NCI-H526 treated with DMSO at 0.1 percent for 48 hours (cell line): ENCODE data around the gene SSC4D.
A peak's percentile ranks its signal among the peaks of the same experiment; 100 is the strongest.
"Not testable (repeated sequence)": the region's sequence is repeated elsewhere in the genome, so short reads cannot be mapped to it uniquely, and the experiment has no call there.

Experiments used
- DNase-seq: peaks from one replicate; lab custom pipeline; 2025; lab: John Stamatoyannopoulos, UW

SSC4D gene

GRCh38 chr7:76421097-76421496 is 11.6 kb upstream of the SSC4D start:
- DNase-seq, result not testable (repeated sequence)

GRCh38 chr7:76417654-76418310 is 8.3 kb upstream of the SSC4D start:
- DNase-seq, result not testable (repeated sequence)

GRCh38 chr7:76412249-76412648 is 2.8 kb upstream of the SSC4D start:
- no peak for DNase-seq

GRCh38 chr7:76411626-76412025 is 2.1 kb upstream of the SSC4D start:
- no peak for DNase-seq

- DNase-seq, result no peak
Measured at GRCh38 chr7:76408121-76408560, 1.4 kb downstream of the SSC4D start.

GRCh38 chr7:76407718-76408117 is 1.8 kb downstream of the SSC4D start:
- no peak for DNase-seq

- no peak for DNase-seq
Measured at GRCh38 chr7:76405738-76406137, 3.8 kb downstream of the SSC4D start.

- DNase-seq, result no peak
Measured at GRCh38 chr7:76403780-76404494, 5.6 kb downstream of the SSC4D start.

- not testable (repeated sequence) for DNase-seq
Measured at GRCh38 chr7:76403097-76403496, 6.4 kb downstream of the SSC4D start.

GRCh38 chr7:76400248-76400647 is 9.2 kb downstream of the SSC4D start:
- DNase-seq, result no peak

GRCh38 chr7:76397409-76398183 is 11.9 kb downstream of the SSC4D start:
- DNase-seq, result peak; percentile 32

- no peak for DNase-seq
Measured at GRCh38 chr7:76396864-76397263, 12.6 kb downstream of the SSC4D start.

- peak; percentile 46 for DNase-seq
Measured at GRCh38 chr7:76395965-76396726, 13.4 kb downstream of the SSC4D start.

- DNase-seq, result not testable (repeated sequence)
Measured at GRCh38 chr7:76395605-76395964, 13.9 kb downstream of the SSC4D start.

GRCh38 chr7:76394957-76395356 is 14.5 kb downstream of the SSC4D start:
- no peak for DNase-seq

- peak; percentile 91 for DNase-seq
Measured at GRCh38 chr7:76393116-76394031, 16.1 kb downstream of the SSC4D start.

GRCh38 chr7:76392531-76393115 is 16.9 kb downstream of the SSC4D start:
- no peak for DNase-seq

GRCh38 chr7:76390092-76390491 is 19.4 kb downstream of the SSC4D start:
- DNase-seq, result no peak

GRCh38 chr7:76387789-76388188 is 21.7 kb downstream of the SSC4D start:
- not testable (repeated sequence) for DNase-seq

GRCh38 chr7:76386691-76387260 is 22.7 kb downstream of the SSC4D start:
- no peak for DNase-seq
